Measurements from ENCODE around the gene PRKG1.

PRKG1 gene

DNA sequence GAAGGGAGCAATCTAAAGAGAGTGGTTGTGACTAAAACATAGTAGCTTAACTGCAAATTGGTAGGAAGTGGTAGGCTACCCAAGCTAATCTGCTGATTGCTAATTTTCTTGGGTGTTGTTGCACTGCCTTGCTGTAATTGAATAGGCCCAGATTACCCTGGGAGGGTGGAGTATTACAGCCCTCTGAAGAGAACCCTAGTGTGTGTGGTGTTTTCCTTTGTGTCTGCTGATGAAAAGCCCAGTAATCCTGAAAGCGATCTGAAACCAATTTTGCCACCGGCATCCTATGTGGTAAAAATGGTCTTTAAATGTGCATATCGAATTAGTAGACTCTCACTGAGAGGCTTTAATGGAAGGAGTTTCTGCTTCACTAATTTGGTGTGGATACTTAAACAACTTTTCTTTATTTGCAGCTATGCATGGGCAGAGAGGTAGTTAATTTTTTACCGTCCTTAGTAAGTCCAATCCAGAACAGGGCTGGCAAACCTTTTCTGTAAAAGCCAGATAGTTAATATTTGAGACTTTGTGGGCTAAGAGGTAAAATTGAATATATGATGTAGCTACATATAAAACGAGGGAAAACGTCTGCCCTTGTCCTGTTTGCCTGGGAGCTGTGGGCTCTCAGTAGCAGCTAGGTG lies 532.7 kb downstream of the PRKG1 start:
- no peak overlapping the region for H3K4me3 ChIP-seq (ENCODE audit: low read length)
- no CpG with 5 or more reads among the region's 6 CpGs for WGBS (ENCODE audit: insufficient coverage, insufficient read length)
- no peaks in the 10 kb centered on the region for H3K9me3 ChIP-seq (ENCODE audit: control insufficient read depth, insufficient read depth, low read length)
- H3K27me3 ChIP-seq (ENCODE audit: control insufficient read depth, insufficient read depth, low read length), result no peaks in the 10 kb centered on the region
- H3K4me1 ChIP-seq (ENCODE audit: control insufficient read depth, insufficient read depth, low read length), result peaks cover 1% of the 10 kb centered on the region; the same call in 1 of the 2 replicates
- H3K36me3 ChIP-seq (ENCODE audit: control insufficient read depth, insufficient read depth, low read length), result no peaks in the 10 kb centered on the region
- DNase-seq (ENCODE audit: low read depth, low spot score), result no peak
- no peak overlapping the region for H3K27ac ChIP-seq (ENCODE audit: low read length)

DNA sequence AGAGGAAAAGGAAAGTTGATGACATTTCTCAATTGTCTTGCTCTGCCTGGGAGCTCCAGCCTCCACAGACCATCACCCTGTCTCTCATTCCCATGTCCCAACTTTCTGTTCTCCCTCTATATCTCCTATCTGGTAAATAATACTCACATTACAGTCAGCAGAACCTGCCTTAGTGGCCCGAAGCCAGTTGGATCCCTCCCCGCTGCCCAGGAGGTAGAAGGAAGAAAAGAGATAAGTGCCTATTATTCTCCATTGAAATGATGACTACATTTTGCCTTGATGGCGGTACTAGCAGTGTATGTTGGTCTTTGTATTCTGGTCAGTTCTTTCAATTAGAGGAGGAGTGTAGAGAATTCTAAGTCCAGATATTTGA lies 533.2 kb downstream of the PRKG1 start:
- H3K27me3 ChIP-seq (ENCODE audit: control insufficient read depth, insufficient read depth, low read length), result no peaks in the 10 kb centered on the region
- DNase-seq (ENCODE audit: low read depth, low spot score), result no peak
- WGBS (ENCODE audit: insufficient coverage, insufficient read length), result no CpG with 5 or more reads among the region's 3 CpGs
- H3K4me3 ChIP-seq (ENCODE audit: low read length), result no peak overlapping the region
- H3K9me3 ChIP-seq (ENCODE audit: control insufficient read depth, insufficient read depth, low read length), result no peaks in the 10 kb centered on the region
- no peaks in the 10 kb centered on the region for H3K36me3 ChIP-seq (ENCODE audit: control insufficient read depth, insufficient read depth, low read length)
- H3K4me1 ChIP-seq (ENCODE audit: control insufficient read depth, insufficient read depth, low read length), result peaks cover 1% of the 10 kb centered on the region; the same call in 1 of the 2 replicates
- no peak overlapping the region for H3K27ac ChIP-seq (ENCODE audit: low read length)

DNA sequence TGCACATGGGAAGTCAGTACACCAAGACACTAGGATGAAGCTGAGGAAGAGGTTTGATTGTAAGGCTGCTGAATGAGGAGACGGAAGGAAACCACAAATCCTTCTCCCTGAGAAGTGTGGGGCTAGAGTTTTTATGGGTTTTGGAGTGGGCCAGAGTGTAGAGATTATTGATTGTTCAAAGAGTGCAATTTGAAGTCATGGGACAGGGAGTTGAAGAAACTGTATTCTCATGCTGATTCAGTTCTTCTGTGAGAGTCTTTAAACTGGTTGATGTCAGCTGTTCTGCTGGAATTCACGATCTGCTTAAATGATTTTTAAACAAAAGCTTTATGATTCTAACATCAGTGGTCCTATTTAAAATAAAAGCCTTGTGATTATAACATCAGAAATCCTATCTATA lies 533.9 kb downstream of the PRKG1 start:
- Histone ChIP-seq H3K4me3 (ENCODE audit: low read length) (no peak overlapping the region), H3K4me1 (ENCODE audit: control insufficient read depth, insufficient read depth, low read length) (peaks cover 1% of the 10 kb centered on the region; the same call in 1 of the 2 replicates), H3K27ac (ENCODE audit: low read length) (no peak overlapping the region), H3K36me3 (ENCODE audit: control insufficient read depth, insufficient read depth, low read length) (no peaks in the 10 kb centered on the region), H3K9me3 (ENCODE audit: control insufficient read depth, insufficient read depth, low read length) (no peaks in the 10 kb centered on the region), H3K27me3 (ENCODE audit: control insufficient read depth, insufficient read depth, low read length) (no peaks in the 10 kb centered on the region)
- WGBS (ENCODE audit: insufficient coverage, insufficient read length), result no CpG with 5 or more reads among the region's 2 CpGs
- no peak for DNase-seq (ENCODE audit: low read depth, low spot score)

DNA sequence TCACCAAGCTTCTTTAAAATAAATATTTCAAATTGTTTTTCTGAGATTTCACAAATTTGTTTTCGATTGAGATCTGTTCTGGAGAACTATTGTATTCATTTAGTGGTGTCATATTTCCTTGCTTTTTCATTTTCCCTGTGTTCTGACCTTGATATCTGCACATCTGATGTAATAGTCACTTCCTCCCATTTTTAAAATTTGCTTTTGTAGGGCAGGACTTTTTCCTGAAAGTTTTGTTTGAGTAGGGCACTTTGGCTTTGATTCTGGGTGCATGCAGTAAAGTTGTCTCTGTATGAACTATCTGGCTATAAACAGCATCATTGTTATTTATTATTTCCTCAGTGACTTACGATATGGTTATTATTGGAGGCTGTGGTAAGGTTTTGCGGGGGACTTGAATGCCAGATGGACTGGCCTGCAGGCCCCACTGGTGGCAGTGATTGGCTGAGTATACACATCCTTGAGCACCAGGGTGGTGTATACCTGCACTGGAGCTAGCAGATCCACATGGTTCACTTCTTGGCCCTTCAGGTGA lies 541.5 kb downstream of the PRKG1 start:
- no CpG with 5 or more reads among the region's 3 CpGs for WGBS (ENCODE audit: insufficient coverage, insufficient read length)
- Histone ChIP-seq H3K9me3 (ENCODE audit: control insufficient read depth, insufficient read depth, low read length) (no peaks in the 10 kb centered on the region), H3K36me3 (ENCODE audit: control insufficient read depth, insufficient read depth, low read length) (no peaks in the 10 kb centered on the region), H3K4me1 (ENCODE audit: control insufficient read depth, insufficient read depth, low read length) (no peaks in the 10 kb centered on the region), H3K27me3 (ENCODE audit: control insufficient read depth, insufficient read depth, low read length) (no peaks in the 10 kb centered on the region), H3K27ac (ENCODE audit: low read length) (no peak overlapping the region), H3K4me3 (ENCODE audit: low read length) (no peak overlapping the region)
- no peak for DNase-seq (ENCODE audit: low read depth, low spot score)

DNA sequence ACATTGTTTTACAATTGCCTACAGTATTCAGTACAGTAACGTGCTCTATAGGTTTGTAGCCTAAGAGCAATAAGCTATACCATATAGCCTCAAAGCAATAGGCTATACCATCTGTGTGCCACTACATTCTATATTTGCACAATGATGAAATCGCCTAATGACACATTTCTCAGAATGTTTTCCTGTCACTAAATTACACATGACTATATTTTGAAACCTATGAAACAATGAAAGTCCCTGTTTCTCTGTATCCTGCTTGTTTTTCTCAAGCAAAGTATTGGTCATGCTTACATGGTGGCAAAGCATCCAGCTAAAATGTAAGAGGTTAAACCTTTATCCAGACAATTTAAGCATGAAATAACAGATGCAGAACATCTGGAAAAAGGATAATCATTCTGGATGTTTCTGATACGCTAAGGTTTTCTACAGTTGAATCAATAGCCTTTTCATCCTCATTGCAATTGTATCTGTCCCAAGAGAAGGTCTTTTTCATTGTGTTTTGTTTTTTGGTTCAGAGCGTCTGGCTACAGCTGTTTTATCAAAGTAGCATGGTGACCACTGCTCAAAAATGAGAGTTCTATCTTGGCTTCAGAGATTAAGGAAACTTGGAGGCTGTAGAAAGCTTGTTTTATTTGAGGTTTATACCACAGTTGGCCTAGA lies 543.4 kb downstream of the PRKG1 start:
- no CpG with 5 or more reads among the region's 4 CpGs for WGBS (ENCODE audit: insufficient coverage, insufficient read length)
- no peaks in the 10 kb centered on the region for H3K4me1 ChIP-seq (ENCODE audit: control insufficient read depth, insufficient read depth, low read length)

DNA sequence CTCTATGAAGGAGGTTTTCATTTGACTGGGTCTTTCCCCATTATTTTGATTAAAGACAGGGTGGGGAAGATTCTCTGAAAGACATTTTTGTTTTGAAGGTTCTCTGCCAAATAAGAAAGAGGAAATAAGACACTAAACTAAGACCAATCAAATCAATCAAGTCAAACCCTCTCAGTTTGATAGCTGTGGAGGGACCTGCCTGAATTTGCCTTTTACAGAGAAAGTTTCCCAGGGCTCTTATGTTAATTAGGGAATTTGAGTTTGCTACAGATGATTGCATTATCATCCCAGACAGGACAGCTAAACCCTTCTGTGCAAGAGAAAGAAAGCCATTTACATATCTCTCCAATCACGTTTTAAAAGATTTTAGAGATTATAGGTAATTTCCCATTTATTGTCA lies 545.1 kb downstream of the PRKG1 start:
- Histone ChIP-seq H3K27ac (ENCODE audit: low read length) (no peak overlapping the region), H3K27me3 (ENCODE audit: control insufficient read depth, insufficient read depth, low read length) (no peaks in the 10 kb centered on the region), H3K4me1 (ENCODE audit: control insufficient read depth, insufficient read depth, low read length) (no peaks in the 10 kb centered on the region), H3K4me3 (ENCODE audit: low read length) (no peak overlapping the region), H3K36me3 (ENCODE audit: control insufficient read depth, insufficient read depth, low read length) (no peaks in the 10 kb centered on the region), H3K9me3 (ENCODE audit: control insufficient read depth, insufficient read depth, low read length) (no peaks in the 10 kb centered on the region)
- no CpG with 5 or more reads among the region's 1 CpG for WGBS (ENCODE audit: insufficient coverage, insufficient read length)
- no peak for DNase-seq (ENCODE audit: low read depth, low spot score)

More for the DNA sequence above, 543.4 kb downstream of the PRKG1 start:
- Histone ChIP-seq H3K4me3 (ENCODE audit: low read length) (no peak overlapping the region), H3K9me3 (ENCODE audit: control insufficient read depth, insufficient read depth, low read length) (no peaks in the 10 kb centered on the region), H3K27ac (ENCODE audit: low read length) (no peak overlapping the region), H3K36me3 (ENCODE audit: control insufficient read depth, insufficient read depth, low read length) (no peaks in the 10 kb centered on the region), H3K27me3 (ENCODE audit: control insufficient read depth, insufficient read depth, low read length) (no peaks in the 10 kb centered on the region)
- DNase-seq (ENCODE audit: low read depth, low spot score), result no peak

DNA sequence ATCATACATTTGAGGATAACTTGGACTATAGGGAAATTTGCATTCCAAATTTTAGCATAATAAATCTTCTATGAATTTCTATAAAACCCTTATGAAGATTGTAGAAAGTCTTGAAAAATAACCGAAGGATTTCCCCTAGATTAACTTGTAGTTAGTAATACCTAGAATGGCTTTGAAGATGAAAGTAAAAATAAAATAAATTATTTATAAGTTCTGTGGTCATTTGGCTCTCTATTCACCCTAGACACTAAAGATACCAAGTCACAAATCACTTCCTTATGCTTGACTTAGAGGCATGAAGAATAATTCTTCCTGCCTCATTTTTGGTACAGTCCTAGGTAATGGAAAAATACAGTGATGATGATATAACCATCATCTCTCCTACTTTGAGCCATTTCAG lies 545.8 kb downstream of the PRKG1 start:
- Histone ChIP-seq H3K4me3 (ENCODE audit: low read length) (no peak overlapping the region), H3K27me3 (ENCODE audit: control insufficient read depth, insufficient read depth, low read length) (no peaks in the 10 kb centered on the region), H3K27ac (ENCODE audit: low read length) (no peak overlapping the region), H3K36me3 (ENCODE audit: control insufficient read depth, insufficient read depth, low read length) (no peaks in the 10 kb centered on the region), H3K9me3 (ENCODE audit: control insufficient read depth, insufficient read depth, low read length) (no peaks in the 10 kb centered on the region), H3K4me1 (ENCODE audit: control insufficient read depth, insufficient read depth, low read length) (no peaks in the 10 kb centered on the region)
- no CpG with 5 or more reads among the region's 1 CpG for WGBS (ENCODE audit: insufficient coverage, insufficient read length)
- no peak for DNase-seq (ENCODE audit: low read depth, low spot score)

DNA sequence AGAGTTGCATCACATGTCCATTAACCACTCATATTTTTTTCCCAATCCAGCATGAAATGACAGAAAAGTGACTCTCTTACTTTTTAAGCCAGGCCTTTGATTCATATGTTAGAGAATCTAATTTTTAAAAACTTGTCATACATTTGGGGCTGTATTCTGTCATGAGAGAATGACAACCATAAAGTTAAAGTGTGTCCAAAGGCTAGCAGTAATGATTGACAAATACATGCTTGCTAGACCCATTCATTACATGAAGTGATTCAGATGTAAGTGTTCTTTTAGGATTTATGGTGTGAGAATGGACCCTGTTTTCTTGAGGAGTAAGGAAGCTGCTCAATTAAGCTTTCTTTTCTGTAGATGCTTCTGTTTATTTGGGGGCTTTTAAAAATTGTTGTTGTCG lies 549.7 kb downstream of the PRKG1 start:
- Histone ChIP-seq H3K9me3 (ENCODE audit: control insufficient read depth, insufficient read depth, low read length) (no peaks in the 10 kb centered on the region), H3K36me3 (ENCODE audit: control insufficient read depth, insufficient read depth, low read length) (no peaks in the 10 kb centered on the region), H3K4me3 (ENCODE audit: low read length) (no peak overlapping the region), H3K27ac (ENCODE audit: low read length) (no peak overlapping the region), H3K27me3 (ENCODE audit: control insufficient read depth, insufficient read depth, low read length) (no peaks in the 10 kb centered on the region), H3K4me1 (ENCODE audit: control insufficient read depth, insufficient read depth, low read length) (no peaks in the 10 kb centered on the region)
- no peak for DNase-seq (ENCODE audit: low read depth, low spot score)
- WGBS (ENCODE audit: insufficient coverage, insufficient read length), result no CpG with 5 or more reads among the region's 1 CpG

DNA sequence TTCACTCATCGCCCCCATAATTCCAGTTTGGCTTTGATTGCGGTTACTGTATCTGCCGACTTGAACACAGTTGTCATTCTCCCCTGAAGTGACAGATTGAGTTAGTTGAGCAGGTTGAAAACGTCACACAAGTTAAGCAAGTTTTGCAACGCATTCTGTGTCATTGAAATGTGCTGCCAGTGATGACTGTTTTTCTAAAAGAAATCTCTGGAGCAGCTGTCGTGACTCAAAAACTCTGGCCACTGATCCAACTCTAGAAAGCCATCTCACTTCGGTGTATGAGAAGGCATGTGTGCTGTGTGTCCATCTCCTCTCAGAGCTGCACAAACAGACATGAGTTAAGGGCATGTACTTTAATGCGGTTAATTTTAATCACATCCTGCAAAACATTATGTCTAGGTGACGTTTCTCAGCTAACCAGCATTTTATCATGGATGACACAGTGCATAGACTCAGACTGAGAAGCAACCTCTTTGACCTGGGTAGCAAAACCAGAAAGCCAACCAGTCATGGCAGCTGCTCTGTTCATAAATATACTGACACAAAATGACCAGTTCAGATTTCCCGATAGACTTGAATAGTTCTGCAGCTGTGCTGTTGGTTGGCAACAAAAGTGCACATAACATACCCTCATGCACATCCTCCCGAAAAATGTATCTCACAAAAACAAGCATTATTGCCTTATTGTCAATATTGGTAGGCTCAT lies 555.8 kb downstream of the PRKG1 start:
- no peaks in the 10 kb centered on the region for H3K27me3 ChIP-seq (ENCODE audit: control insufficient read depth, insufficient read depth, low read length)
- no peak overlapping the region for H3K4me3 ChIP-seq (ENCODE audit: low read length)
- no peak overlapping the region for H3K27ac ChIP-seq (ENCODE audit: low read length)
- no peaks in the 10 kb centered on the region for H3K9me3 ChIP-seq (ENCODE audit: control insufficient read depth, insufficient read depth, low read length)
- H3K4me1 ChIP-seq (ENCODE audit: control insufficient read depth, insufficient read depth, low read length), result no peaks in the 10 kb centered on the region
- no peak for DNase-seq (ENCODE audit: low read depth, low spot score)
- no CpG with 5 or more reads among the region's 11 CpGs for WGBS (ENCODE audit: insufficient coverage, insufficient read length)
- no peaks in the 10 kb centered on the region for H3K36me3 ChIP-seq (ENCODE audit: control insufficient read depth, insufficient read depth, low read length)

DNA sequence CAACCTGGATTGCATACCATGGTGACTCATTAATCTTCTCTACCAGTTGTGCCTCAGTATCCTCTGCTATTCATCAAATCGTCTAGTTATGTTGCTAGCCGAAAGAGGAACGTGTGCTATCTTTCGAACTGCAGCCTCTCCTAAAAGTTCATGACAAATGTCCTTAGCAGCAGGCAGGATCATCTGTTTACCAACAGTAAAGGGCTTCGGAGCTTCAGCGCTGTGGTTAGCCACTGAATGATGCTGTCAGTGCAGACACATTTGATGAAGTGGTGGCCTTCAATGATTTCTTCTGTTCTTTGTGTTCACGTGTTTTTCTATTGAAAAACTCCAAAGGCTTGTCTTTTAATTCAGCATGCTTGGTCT lies 556.3 kb downstream of the PRKG1 start:
- H3K27ac ChIP-seq (ENCODE audit: low read length), result no peak overlapping the region
- no peaks in the 10 kb centered on the region for H3K36me3 ChIP-seq (ENCODE audit: control insufficient read depth, insufficient read depth, low read length)

More for the DNA sequence above, 556.3 kb downstream of the PRKG1 start:
- no peaks in the 10 kb centered on the region for H3K9me3 ChIP-seq (ENCODE audit: control insufficient read depth, insufficient read depth, low read length)
- H3K27me3 ChIP-seq (ENCODE audit: control insufficient read depth, insufficient read depth, low read length), result no peaks in the 10 kb centered on the region
- no peak for DNase-seq (ENCODE audit: low read depth, low spot score)
- no peak overlapping the region for H3K4me3 ChIP-seq (ENCODE audit: low read length)
- no CpG with 5 or more reads among the region's 7 CpGs for WGBS (ENCODE audit: insufficient coverage, insufficient read length)
- no peaks in the 10 kb centered on the region for H3K4me1 ChIP-seq (ENCODE audit: control insufficient read depth, insufficient read depth, low read length)
